ENCODE measurements around the gene ALDH1L1.

ALDH1L1 gene

DNA sequence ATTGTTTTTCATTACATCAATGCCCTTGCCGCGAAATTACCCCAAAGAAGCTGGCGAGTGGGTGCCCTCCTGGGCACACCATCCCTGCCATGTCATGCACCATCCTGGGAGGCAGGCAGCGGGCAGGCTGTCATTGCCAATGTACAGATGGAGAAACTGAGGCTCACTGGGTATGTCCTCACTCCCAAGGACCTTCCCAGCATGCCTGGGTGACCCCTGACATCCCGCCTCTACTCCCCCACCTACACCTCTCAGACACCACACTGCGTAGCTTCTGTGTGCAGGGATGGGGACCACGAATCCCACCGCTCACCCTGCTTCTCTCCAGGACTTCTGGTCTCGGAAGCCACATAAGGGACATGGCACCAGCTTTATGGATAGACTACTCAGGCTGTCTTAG is 55.5 kb downstream of the ALDH1L1 start:
- intact Hi-C loops (cut with DNase I): no loop called here
- peak in 5 of 10 donors; percentile 2 to 63 (median 9) for DNase-seq

GRCh38 chr3:126124148-126124868 is 56.1 kb downstream of the ALDH1L1 start:
- DNase-seq: peak in 7 of 10 donors; percentile 2 to 59 (median 25)
- intact Hi-C loops (cut with DNase I): no loop called here

DNA sequence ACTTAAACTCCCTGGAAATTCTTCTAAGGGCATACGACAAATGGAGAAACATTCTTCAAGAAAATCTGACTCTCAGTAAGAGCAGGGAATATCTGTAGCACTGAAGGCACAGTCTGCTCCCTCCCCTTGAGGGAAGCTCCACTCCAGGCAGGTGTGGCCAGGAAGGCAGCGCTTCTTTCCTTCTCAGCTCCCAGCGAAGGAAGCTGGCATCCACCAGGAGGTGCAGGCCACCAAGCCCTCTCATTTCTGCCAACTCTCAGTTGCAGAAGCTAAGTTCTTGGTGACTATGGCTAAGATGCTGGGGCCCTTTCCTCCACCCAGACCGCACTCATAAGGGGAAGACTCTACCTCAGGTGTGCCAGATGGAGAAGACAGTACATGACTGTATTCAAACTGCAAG is 58.8 kb downstream of the ALDH1L1 start:
- intact Hi-C loops (cut with DNase I): no loop called here
- peak in 4 of 10 donors; percentile 2 to 35 (median 3) for DNase-seq

GRCh38 chr3:126121074-126121473 is 59.3 kb downstream of the ALDH1L1 start:
- DNase-seq: peak in 1 of 10 donors; percentile 49
- intact Hi-C loops (cut with DNase I): no loop called here

DNA sequence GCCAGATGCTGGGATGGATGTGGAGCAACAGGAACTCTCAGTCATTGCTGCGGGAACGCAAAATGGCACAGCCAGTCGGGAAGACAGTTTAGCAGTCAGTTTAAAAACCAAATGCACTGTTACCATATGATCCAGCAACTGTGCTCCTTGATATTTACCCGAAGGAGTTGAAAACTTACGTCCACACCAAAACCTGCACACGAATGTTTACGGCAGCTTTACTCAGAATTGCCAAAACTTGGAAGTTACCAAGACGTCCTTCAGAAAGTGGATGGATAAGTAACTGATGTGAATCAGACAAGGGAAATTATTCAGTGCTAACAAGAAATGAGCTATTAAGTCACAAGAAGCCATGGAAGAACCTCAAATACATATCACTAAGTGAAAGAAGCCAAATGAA is 60.4 kb downstream of the ALDH1L1 start:
- intact Hi-C loops (cut with DNase I): no loop called here
- no peak for DNase-seq

- DNase-seq: peak in 2 of 10 donors; percentile 5 to 36
- intact Hi-C loops (cut with DNase I): no loop called here
These were observed 61.2 kb downstream of the ALDH1L1 start for GRCh38 chr3:126119008-126119675.

GRCh38 chr3:126118591-126118990 is 61.8 kb downstream of the ALDH1L1 start:
- intact Hi-C loops (cut with DNase I): no loop called here

DNA sequence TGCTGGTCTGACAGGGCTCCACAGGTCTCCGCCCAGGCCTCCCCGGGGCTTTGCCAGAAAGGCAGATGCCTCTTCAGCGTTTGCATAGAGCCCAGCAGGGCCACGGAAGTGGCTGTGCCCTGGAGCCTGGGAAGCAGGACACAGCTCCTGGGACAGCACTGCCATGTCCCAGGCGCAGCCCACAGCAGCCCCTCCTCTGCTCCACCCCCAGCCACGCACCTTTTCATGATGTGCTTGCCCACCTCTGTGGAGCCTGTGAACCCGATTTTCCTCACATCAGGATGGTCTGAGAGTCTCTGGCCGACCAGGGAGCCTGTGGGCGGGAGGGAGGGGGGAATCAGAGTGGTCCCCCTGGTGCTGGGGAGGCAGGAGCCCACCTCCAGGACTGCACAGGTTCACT is 62.6 kb downstream of the ALDH1L1 start:
- intact Hi-C loops (cut with DNase I): no loop called here

More at GRCh38 chr3:126118591-126118990, 61.8 kb downstream of the ALDH1L1 start:
- peak in 4 of 10 donors; percentile 6 to 54 (median 35) for DNase-seq

GRCh38 chr3:126117212-126117611 is 63.2 kb downstream of the ALDH1L1 start:
- intact Hi-C loops (cut with DNase I): no loop called here
- DNase-seq: peak in 2 of 10 donors; percentile 1 to 26

More for the DNA sequence above, 62.6 kb downstream of the ALDH1L1 start:
- peak in 6 of 10 donors; percentile 5 to 49 (median 20) for DNase-seq

DNA sequence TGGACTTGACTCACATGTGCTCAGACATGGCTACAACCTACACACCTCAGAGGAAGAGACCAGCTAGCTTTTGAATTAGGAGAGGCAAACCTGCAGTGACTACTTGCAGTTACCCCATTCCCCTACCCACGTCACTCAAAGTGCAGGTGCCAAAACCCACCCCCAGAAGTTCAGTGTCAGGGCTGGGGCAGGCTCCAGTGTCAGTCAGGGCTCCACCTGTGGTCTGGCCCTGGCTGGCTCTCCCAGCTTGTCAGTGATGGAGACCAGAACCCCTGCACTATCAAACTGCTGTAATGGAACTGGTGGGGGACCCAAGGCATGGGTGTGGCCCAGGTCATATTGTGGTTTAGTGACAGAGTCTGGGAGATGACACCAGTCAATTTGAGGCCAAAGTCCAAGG is 63.9 kb downstream of the ALDH1L1 start:
- peak in 4 of 10 donors; percentile 1 to 48 (median 14) for DNase-seq
- intact Hi-C loops (cut with DNase I): no loop called here

- peak in 3 of 10 donors; percentile 5 to 77 (median 66) for DNase-seq
- intact Hi-C loops (cut with DNase I): no loop called here
These were observed 65.7 kb downstream of the ALDH1L1 start for GRCh38 chr3:126114443-126115386.

GRCh38 chr3:126113733-126114442 is 66.5 kb downstream of the ALDH1L1 start:
- peak in 2 of 10 donors; percentile 6 to 55 for DNase-seq
- intact Hi-C loops (cut with DNase I): no loop called here

GRCh38 chr3:126113238-126113555 is 67.2 kb downstream of the ALDH1L1 start:
- intact Hi-C loops (cut with DNase I): no loop called here
- DNase-seq: peak in 3 of 10 donors; percentile 5 to 74 (median 51)

DNA sequence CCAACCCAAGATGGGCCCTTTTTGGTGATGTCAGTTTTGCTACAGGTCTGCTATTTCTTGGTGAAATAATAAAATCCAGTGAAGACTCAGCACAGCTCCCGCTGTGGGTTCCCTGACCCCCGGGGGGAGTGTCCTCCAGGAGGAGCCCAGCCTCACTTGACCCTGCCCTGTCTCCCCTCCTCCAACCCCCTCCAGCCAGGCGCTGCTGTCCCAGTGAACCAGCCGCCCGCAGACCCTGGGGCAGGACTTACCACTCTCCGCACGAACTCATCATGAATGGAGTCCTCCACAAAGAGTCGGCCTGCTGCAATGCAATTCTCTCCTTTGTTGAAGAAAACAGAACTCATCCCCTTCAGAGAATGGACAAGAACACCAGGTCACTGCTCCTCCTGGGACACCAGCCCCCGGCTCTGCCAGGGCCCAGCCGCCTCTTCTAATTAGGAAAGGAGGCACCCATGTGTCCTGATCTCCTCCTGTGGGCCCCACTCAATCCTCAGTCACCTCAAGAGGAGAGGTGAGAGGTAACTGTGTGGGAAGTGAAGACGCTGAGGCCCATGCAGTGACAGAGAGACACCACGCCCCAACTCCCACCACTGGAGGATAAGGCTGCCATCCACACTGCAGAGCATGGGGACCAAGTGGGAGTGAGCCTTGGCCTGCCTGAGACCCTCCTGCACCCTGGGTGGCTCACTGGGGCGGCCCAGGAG is 67.7 kb downstream of the ALDH1L1 start:
- DNase-seq: peak in 5 of 10 donors; percentile 3 to 73 (median 46)
- intact Hi-C loops (cut with DNase I): no loop called here

DNA sequence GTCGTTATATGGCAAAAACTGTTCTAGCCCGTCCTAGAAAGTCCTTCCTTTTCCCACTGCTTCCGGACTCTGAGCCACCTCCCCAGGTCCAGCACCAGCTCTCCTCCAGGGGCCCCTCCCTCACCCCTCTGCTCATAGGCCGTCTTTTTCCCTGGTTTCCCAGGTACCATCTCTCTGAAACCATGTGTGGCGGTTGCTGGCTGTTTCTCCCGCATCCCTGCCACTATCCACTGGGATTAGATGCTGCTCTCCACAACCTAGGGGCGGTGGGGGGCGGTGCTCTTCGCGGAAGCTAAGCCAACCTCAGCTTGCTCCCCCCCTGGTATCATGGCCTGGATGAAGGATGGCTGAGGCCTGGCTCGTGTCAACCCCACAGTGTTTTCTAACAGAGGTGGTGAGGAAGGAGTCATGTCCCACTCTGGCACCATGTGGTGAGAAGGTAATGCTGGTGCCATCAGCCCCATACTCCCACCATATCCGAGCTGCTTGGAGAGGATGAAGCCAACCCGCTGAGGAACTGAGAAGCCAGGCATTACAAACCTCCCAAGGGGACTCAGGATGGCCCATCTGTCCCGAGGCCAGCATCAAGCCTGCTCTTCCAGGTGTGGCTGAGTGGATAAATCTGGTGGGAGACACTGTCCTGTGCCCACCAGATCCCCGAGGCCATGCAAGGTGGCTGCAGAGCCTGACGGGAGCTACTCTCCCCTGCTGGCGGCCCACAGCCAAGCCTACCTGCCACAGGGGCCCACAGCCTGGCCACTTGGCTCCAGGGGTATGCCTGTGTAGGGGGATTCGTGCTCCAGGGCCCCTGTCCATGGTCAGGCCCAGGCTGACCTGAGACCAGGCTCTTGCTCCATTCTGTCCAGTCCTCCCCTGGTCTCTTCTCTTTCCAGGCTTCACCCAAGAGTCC is 68.6 kb downstream of the ALDH1L1 start:
- intact Hi-C loops (cut with DNase I): no loop called here
- peak in 4 of 10 donors; percentile 2 to 79 (median 24) for DNase-seq

- intact Hi-C loops (cut with DNase I): no loop called here
- peak in 4 of 10 donors; percentile 11 to 58 (median 42) for DNase-seq
These were observed 69.2 kb downstream of the ALDH1L1 start for GRCh38 chr3:126111126-126111551.

DNA sequence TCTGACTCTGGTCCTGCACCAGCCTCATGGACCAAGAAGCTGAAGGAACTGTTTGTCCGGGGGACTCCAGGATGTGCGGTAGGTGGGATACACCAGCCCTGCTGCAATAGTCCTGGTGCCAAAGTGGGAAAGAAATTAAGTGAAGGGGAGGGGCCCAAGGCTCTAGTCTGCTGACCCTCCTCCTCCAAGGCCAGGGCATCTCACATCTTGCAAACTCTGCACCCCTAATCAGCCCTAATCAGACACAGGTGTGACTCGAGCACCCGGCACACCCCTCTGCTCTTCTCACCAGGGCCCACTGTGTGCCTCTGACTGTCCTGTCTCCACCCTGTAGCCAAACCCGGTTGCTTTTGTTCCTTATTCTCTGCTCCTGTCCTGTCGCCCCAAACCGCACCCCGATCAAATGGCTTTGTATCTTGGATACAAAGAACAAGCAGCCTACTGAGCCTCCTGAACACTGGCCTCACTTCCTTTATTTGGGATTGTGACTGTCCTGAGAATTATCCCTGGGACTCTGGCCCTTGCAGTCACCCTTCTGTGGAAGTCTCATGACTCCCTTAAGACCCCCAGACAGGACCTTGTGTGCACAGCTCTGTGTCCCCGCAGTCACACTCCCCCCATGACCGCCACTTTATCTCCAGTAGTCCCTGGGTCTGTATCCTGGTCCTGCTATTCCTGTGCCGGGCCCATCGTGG is 69.8 kb downstream of the ALDH1L1 start:
- peak in 4 of 10 donors; percentile 0 to 52 (median 18) for DNase-seq
- intact Hi-C loops (cut with DNase I): no loop called here

DNA sequence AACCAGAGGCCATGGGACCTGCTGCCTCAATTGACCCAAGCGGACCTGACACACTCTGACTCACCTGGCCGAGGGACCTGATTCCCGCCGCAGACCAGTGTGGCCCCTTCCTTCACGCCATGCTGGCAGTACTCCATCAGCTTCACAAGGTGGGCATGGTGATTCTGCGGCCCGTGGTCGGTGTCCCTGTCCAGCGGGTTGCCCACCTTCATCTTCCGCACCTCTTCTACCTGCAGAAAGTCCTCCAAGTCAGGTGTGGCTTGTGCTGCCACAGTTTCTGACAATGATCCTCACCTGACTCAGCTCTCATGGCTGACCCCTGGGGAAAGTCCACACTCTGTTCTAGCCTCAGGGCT is 70.5 kb downstream of the ALDH1L1 start:
- intact Hi-C loops (cut with DNase I): no loop called here
- DNase-seq: peak in 4 of 10 donors; percentile 20 to 61 (median 38)
